ENCODE measurements around the gene ABCF3.
"Not testable (repeated sequence)": the region's sequence is repeated elsewhere in the genome, so short reads cannot be mapped to it uniquely, and the experiment has no call there.

Gene ABCF3, protein sequence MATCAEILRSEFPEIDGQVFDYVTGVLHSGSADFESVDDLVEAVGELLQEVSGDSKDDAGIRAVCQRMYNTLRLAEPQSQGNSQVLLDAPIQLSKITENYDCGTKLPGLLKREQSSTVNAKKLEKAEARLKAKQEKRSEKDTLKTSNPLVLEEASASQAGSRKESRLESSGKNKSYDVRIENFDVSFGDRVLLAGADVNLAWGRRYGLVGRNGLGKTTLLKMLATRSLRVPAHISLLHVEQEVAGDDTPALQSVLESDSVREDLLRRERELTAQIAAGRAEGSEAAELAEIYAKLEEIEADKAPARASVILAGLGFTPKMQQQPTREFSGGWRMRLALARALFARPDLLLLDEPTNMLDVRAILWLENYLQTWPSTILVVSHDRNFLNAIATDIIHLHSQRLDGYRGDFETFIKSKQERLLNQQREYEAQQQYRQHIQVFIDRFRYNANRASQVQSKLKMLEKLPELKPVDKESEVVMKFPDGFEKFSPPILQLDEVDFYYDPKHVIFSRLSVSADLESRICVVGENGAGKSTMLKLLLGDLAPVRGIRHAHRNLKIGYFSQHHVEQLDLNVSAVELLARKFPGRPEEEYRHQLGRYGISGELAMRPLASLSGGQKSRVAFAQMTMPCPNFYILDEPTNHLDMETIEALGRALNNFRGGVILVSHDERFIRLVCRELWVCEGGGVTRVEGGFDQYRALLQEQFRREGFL

DNA sequence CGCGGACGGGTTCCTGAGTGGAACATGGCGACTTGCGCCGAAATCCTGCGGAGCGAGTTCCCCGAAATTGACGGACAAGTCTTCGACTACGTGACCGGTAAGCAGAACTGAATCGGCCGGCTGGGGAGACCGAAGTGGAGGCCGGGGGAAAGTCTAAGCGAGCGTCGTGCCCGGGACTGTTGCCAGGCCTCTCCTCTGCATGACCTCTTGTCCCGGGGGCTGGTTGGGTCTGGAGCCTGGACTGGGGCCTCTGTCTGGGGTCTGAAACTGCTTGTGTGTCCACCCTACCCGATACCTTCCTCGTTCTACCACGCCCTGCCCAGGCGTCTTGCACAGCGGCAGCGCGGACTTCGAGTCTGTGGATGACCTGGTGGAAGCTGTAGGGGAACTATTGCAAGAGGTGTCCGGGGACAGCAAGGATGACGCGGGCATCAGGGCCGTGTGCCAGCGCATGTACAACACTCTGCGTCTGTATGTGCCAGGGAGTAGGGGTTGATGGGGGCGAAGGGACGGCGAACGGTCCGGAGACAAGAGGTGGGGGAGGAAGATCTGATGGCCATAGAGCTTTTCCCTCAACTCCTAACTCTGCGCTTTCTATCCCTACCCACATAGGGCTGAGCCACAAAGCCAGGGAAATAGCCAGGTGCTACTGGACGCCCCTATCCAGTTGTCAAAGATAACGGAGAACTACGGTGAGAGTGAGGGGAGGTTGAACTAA lies at the start of gene ABCF3:
Gene ABCF3, plus strand, starts transcription at position 16 of the 718 bp plus-strand sequence. Its CDS starts 9 bp downstream, at position 25.
- DNase-seq, result no peak

DNA sequence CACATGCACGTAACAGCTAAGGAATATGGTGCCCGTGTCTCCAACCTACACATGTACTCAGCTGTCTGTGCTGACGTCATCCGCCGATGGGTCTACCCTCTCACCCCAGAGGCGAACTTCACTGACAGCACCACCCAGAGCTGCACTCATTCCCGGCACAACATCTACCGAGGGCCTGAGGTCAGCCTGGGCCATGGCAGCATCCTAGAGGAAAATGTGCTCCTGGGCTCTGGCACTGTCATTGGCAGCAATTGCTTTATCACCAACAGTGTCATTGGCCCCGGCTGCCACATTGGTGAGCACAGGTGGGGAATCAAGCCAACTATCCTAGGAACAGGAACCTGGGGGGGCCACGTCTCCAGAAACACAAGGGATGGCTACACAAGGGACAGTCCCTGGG lies 45.6 kb upstream of the ABCF3 start:
- no peak for DNase-seq

DNA sequence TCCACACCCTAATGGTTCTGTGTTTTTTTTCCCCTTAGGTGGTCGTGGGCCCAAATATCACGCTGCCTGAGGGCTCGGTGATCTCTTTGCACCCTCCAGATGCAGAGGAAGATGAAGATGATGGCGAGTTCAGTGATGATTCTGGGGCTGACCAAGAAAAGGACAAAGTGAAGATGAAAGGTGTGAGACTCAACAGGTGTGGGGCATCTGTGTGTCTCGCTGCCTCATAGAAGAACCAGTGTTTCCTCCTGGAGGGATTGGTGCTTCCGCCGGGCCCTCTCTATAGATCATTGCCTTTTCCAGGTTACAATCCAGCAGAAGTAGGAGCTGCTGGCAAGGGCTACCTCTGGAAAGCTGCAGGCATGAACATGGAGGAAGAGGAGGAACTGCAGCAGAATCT lies 43.8 kb upstream of the ABCF3 start:
- DNase-seq, result no peak

DNA sequence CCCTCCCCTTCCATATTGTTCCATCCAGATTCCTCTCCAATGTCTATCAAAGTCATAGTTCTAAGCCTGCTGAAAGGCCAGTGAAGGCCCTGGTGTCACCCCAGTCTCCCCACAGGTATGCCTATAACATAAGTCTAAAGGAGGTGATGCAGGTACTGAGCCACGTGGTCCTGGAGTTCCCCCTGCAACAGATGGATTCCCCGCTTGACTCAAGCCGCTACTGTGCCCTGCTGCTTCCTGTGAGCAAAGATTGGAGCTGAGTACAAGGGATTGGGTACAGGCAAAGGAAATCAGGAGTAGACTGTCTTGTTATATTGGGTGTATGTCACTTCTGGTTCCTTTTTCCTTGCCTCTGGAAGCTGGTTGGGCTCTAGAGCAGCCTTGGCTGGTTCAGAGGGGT lies 42.7 kb upstream of the ABCF3 start:
- no peak for DNase-seq

DNA sequence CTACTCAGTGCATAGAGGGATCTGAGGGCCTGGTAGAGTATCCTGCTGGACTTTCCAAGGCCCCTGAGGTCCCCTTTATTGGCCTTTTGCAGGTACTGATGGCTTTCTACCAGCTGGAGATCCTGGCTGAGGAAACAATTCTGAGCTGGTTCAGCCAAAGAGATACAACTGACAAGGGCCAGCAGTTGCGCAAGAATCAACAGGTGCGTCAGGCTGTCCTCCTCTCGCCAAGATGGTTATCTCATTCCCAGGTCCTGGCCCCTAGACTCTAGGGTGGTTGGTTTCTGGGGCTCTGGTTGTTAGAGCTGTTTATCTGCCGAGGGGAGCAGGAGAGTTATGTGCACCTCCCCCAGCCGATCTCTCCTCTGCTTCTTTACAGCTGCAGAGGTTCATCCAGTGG lies 41.5 kb upstream of the ABCF3 start:
- DNase-seq, result no peak

DNA sequence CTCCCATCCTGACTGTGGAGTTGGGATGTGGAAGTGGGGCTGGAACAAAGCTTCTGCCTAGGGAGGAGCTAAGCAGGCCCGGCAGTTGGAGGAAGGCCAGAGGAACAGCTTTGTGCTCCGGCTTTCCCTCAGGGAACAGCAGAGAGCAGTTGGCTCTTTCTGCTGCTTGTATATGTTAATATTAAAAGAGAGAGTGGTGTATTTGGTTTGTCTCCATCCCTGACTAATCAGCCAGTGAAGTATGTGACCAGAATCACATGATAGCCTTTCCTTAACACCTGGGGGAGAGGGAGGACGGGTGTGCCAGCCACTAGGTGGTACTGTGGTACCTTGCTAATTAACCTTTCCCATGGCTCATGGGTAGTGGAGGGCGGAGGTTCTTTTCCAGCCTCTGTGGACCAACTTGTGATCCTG lies 40.9 kb upstream of the ABCF3 start:
- DNase-seq, result peak; percentile 36

DNA sequence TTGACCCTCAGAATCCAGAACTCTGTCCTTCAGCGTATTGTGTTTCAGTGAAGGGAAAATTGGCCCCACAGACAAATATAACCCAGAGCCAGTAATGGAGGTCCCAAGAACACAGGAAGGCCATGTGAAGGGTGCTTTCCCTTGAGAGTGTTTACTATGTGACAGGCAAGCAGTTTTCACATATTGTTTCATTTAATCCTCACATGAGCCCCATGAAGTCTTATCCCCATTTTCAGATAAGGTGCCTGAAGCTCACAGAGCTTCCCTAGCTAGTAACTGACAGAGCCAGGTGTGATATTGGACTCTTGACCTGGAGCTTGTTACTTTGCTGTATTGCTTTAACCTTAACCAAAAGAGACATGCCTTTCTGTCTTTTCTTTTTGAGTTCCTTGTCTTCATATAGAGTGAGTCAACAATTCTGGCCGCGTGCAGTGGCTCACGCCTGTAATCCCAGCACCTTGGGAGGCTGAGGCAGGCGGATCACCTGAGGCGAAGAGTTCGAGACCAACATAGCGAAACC lies 40.2 kb upstream of the ABCF3 start:
- DNase-seq, result no peak

DNA sequence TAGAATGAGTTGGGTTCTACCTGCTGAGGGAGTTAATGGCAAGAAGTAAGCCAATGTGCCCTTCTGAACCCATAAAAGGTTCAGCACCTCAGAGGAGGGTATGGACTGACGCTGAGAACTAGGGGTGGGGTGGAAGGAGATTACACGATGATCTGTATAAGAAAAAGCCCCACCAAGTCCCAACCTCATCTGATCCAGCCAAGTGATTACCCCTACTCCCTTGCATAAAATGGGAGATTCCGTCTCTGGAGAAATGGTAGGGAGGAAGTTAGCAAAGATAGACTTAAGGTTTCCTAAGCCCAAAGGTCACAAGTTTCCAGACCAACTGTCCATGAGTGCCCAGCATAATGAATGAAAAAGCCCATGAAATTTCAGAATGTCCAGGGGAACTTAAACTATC lies 37.9 kb upstream of the ABCF3 start:
- no peak for DNase-seq

DNA sequence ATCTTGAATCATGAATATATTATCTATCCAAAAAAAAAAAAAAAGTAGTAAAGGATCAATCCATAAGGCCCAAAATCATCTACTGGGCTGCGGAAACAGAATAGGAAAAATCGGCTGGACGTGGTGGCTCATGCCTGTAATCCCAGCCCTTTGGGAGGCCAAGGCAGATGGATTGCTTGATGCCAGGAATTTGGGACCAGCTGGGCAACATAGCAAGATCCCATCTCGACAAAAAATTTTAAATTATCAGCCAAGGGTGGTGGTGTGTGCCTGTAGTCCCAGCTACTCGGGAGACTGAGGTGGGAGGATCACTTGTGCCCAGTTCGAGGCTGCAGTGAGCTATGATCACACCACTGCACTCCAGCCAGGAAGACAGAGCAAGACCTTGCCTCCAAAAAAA lies 36.9 kb upstream of the ABCF3 start:
- DNase-seq, result no peak

DNA sequence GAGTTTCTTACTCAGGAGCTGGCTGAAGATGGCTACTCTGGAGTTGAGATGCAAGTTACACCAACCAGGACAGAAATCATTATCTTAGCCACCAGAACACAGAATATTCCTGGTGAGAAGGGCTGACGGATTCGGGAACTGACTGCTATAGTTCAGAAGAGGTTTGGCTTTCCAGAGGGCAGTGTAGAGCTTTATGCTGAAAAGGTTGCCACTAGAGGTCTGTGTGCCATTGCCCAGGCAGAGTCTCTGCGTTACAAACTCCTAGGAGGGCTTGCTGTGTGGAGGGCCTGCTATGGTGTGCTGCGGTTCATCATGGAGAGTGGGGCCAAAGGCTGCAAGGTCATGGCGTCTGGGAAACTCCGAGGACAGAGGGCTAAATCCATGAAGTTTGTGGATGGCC lies 36.2 kb upstream of the ABCF3 start:
- not testable (repeated sequence) for DNase-seq

DNA sequence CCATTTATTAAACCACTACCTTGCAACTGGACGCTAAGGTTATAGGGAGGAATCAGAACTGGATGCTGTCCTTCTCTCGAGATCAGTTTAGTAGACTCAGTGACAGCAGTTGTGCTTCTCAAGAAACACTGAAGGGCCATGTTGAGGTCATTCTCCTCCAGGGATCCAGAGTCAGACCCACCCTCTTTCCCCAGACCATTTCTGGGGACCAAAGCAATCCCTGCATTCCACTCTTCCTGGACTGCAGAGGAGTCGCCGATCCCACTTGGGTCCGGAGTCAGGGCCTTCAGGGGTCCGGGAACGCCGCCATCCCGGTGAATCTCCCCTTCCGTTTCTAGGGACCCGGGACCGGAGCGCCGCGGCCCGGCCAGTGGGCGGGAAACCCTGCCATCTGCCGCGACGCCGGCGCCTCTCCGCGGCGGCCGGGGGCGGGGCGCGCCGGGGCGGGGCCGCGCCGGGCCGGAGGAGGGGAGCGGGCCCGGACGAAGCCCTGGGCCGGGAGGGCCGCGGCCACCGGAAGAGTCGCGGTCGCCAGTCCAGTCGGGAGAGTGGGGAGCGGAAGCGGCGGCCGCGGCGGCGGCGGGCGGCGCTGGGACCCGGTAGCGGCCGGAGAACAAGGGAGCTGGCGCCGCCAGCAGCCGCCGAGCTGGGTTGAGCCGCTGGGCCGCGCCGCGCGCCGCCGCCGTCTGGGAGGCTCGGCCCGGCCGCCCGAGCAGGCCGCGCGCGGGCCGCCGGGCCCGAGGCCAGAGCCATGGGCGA lies 30.9 kb upstream of the ABCF3 start, which contains the start of gene DVL3:
Gene DVL3, plus strand, starts transcription at position 493 of the 759 bp plus-strand sequence. Its CDS starts 259 bp downstream, at position 752.
- DNase-seq, result peak; percentile 56

DNA sequence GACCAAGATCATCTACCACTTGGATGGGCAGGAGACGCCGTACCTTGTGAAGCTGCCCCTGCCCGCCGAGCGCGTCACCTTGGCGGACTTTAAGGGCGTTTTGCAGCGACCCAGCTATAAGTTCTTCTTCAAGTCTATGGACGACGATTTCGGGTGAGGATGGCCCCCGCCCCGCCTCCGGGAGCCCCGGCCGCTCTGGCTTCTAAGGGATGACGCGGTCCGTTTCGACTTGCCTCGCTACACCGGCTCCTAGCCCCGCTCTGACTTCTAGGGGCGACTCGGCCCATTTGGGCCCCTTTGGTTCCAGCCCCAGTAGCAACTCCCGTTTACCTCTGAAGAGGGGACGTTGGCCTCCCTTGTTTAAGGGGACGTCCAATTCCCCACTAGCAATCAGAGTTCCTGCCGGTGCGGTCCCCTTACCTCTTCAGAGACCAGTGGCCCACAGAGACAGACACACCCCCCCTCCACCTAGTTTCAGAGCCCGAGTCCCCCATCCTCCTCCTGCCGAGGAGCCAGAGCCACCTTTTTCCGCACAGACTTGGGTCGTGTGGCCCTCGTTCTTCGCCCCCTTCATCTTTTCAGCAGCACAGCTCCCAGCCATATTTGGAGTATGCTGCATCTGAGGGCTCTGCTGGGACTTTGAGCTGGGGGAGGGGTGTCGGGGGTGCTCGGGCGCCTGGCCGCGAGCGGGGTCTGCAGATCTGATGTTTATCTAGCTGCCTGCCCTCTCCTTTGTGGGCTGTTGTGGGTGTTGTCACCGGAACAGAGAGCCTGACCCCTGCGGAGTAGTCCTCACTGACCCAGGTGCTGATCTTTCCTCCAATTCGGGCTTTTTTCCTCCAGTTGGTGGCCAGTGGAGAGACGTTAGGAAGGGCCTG lies 30.1 kb upstream of the ABCF3 start:
- DNase-seq, result peak; percentile 73

DNA sequence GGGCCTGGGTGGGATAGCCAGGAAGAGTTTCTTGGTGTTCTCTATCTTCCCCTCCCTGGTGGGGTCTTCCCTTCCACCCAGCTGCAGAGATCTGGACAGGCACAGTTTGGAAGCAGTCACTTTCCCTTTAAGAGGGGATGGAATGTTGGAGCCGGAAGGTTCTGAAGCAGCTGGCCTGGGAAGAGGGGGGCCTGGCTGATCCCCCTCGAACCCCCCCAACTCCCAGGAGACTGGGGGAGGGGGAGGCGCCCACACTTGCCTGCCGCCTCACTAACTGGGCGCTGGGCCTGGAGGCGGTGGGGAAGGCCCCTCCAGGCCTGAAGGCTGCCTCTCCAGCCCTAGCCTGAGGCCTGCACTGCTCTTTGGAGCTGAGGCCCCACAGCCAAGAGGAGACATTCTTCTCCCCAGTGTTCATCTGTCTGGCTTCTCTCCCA lies 29.5 kb upstream of the ABCF3 start:
- DNase-seq, result no peak

DNA sequence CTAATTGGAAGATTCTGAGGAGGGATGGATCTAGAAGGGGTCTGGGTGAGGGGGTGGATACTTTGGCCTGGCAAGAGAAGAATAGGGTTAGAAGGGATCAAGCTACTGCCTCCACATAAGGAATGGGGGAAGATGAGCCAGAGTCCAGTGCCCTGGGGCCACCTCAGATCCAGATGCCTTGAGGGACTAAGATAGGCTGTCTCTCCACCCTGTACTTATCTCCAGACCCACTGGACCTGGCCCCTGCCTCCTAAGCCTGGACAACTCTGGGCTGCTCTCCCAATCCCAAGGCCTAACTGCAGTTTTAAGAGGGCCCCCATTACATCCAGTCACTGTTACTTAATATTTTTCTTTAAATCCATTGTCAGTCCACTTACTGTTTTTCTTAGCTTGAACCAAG lies 28.8 kb upstream of the ABCF3 start:
- no peak for DNase-seq

DNA sequence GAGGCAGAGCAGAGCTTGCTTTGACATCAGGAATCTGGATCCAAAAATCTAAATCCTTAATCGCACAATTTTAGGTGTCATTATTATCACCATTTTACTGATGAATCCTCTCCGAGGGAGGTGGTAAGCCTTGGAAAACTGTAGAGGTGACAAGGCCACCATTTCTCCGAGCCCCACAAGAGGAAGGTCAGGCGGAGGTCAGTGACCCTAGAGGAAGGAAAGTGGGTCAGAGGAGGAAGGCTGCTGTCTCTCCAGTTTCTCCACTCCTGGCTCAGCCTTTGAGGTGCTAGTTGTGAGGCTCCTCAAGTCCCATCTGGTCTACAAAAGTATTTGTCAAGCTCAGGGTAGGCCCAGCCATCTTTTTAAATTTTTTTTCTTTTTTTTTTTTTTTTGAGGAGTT lies 27.6 kb upstream of the ABCF3 start:
- no peak for DNase-seq

DNA sequence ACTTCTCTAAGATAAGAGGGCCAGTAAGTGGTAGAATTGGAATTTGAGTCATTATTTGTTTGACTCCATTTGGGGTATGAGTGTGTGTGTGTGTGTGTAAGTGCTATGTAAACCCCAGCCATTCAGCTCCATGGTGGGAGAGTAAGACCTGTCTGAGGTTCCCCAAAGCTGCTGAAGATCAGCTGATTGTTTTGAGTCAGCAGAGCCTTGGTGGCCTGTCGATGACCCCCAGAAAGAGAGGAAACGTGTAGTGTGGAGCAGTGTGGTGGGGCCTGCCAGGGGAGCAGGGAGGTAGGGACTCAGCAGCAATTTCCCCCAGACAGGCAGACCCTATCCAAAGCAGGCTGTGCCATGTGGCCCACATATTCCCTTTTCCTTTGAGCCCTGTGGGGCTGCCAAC lies 25.5 kb upstream of the ABCF3 start:
- no peak for DNase-seq

DNA sequence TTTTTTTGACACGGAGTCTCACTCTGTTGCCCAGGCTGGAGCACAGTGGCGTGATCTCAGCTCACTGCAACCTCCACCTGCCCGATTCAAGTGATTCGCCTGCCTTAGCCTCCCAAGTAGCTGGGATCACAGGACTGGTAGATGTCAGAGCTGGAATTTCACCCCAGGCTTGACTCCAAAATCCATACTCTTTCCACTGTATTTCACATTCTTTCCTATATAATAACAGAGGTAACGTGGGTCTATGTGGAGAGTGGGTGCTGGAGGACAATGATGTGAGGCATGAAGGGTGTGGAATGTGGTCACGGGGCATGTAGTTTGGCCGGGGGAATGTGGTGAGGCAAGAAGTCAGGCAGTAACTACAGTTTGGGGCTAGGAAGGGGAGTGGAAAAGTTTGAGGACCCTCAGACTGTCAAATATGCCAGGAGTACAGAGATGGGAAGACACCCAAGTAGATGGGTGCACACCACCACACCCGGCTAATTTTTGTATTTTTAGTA lies 23.4 kb upstream of the ABCF3 start:
- DNase-seq, result not testable (repeated sequence)

DNA sequence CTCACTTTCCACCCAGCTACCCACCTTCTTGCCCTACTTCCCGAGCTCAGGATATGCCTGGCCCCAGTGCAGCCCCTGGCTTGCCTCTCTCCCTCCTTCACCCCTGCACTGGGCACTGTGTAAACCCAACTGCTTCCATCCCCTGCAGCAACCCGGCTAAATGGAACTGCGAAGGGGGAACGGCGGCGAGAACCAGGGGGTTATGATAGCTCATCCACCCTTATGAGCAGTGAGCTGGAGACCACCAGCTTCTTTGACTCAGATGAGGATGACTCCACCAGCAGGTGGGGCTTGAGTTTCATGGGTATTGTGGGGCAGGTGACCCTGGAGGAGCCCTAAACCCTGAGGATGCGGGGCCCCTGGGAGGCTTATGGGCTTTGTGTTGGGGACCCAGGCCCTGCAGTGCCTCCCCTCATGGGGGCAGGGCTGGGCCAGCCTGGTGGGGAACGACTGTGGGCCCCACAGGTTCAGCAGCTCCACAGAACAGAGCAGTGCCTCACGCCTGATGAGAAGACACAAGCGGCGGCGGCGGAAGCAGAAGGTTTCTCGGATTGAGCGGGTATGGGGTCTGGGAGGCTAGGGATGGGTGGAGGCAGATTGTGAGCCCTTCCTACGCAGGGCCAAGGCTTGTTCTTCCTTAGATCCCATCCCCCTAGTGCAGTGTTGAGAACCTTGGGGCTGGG lies 21.2 kb upstream of the ABCF3 start:
- no peak for DNase-seq

DNA sequence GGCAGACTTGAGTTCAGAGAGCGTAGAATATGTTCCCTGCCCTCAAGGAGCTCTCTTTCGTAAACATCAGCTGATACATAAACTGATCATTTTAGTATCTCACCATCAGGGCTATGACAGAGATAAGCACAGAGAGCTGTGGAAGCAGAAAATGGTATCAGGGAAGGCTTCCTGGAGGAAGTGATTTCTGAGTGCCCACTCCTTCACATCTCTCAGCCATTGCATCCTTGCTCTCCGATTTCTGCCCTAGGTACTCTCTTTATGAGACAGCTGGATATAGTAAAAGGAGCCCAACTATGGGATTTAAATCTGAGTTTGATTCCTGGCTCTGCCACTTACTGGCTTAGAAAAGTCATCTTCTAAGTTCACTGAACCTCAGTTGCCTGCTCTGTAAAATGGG lies 20.5 kb upstream of the ABCF3 start:
- no peak for DNase-seq

DNA sequence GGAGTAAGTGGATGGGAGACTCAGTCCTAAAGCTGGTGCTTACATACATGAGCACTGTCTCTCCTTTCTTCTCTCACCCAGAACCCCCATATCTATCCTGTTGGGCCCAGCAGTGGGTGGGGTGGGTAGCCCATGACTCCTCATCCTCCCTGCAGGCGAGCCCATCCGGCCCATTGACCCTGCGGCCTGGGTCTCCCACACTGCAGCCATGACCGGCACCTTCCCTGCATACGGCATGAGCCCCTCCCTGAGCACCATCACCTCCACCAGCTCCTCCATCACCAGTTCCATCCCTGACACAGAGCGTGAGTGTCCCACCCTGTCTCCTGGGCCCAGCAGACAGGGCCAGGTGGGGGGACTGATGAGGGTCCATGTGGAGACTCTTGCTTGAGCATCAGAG lies 19.3 kb upstream of the ABCF3 start:
- no peak for DNase-seq

DNA sequence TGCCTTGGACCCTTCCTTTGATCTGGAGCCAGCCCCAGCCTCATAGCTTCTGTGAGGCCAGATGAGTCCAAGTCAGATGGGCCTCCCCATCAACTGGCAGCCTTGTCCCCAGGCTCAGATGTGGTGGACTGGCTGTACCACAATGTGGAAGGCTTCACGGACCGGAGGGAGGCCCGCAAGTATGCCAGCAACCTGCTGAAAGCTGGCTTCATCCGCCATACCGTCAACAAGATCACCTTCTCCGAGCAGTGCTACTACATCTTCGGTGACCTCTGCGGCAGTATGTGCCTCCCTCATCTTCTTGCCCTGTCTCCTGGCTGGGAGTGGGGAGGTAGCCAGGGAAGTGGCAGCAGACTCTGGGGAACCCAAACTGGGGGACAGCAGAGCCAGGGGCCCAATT lies 18.2 kb upstream of the ABCF3 start:
- DNase-seq, result no peak

All from stimulated activated CD8-positive, alpha-beta memory T cell treated with anti-CD3 and anti-CD28 coated beads, Interleukin-4, amount 100 ng/mL, for 48 hours (primary cell).